A172 (cell line): ENCODE data around the gene ACTR5. TPM values are rescaled to one million over a fixed set of nuclear protein-coding genes. Genes with fewer than 3 reads are reported as not detected.
"Not testable (repeated sequence)": the region's sequence is repeated elsewhere in the genome, so short reads cannot be mapped to it uniquely, and the experiment has no call there.

Experiments
- DNase-seq: peaks from one replicate; pipeline ENCODE4 v3.0.0-alpha.2; 2015; ENCODE audit warnings: low spot score
- total RNA-seq: library from RNA; depleted of rRNA; stranded (reverse); fragments of >200 nt; shearing (Covaris generic); gene quantifications from 2 replicates; pipeline ENCODE4 v1.2.3, GENCODE V29; 2014

The ACTR5 gene
- total RNA-seq, 1 experiment from 2014 or later: 9.4 TPM

DNA sequence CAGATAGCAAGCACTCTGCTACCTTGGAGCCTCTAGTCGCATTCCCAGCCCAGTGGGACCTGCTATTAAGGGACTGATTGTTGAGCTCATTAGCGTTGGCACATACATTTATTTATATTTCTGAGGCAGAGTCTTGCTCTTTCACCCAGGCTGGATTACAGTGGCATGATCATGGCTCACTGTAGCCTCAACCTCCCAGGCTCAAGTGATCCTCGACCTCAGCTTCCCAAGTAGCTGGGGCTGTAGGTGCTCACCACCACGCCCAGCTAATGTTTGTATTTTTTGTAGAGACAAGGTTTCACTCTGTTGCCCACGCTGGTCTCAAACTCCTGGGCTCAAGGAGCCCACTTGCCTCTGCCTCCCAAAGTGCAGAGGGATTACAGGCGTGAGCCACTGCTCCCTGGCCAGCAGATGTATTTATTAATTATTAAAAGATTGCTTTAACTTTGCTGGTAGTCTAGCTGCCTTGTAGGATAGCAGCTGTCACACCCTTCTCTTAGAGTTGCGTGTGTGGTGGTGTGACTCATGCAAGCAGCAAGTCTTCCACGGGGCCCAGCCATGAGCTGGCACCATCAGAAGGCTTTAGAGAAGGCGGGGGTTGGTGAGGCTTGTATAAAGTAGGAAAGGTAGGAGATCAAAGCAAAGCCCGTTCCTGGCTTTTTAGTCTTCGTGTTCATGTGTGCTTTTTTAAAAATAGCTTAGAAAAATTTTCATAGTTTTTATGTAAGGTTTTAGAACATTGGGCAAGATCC, 16.5 kb downstream of the ACTR5 start:
- DNase-seq: peak; percentile 74

DNA sequence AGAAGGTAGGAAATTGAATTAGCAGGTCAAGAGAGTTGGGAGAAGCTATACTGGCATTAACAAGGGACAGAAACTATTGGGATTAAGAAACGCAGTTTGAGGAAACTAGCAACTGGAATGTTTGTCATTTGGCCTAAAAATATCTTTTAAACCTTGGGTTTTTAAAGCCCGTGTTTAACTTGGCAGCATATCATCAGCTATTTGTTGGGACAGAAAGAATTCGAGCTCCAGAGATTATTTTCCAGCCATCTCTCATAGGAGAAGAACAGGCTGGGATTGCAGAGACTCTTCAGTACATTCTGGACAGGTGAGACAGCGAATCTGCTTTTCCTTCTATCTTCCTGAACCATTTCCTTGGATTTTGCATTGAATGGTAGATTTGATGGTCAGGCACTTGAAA, 17.8 kb downstream of the ACTR5 start:
- no peak for DNase-seq

DNA sequence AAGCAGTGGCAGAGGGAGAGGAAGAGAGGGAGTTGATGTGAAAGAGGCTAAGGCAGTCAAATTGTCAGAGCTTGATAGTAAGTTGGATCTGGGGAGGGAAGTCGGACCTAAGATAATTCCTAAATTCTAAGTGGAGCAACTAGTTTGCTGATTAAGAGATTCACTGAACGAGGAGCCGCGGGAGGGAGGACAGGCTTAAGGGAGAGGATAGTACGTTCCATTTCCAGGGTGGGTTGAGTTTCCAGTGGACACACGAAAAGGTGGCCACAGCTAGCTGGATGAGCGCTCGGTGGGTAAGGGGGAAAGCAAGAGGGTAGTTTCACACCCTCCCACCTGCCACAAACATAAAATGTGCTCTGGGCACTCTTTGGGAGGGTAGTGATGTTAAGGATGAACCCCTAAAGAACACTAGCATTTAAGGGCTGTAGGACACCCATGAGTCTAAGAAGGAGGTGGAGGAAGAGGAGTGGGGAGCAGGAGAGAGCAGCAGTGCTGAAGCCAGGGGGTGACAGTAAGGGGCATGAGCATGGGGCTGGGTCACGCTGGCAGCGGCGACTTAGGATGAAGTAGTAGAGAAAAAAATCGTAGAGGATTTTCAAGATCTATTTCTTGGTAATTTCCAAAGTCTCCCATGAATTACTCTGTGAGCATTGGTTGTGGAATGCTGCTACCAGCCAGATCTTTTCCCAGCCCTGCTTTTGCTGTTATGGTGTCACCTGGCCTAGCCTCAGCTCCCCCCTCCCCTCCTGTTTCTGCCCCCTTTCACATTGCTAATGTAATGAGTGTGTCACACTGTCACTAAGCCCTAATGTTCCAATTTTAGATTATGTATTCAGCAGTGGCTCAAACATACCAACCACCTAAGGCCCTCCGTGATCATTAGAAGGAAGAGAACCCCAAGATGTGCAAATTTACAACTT, 21.4 kb downstream of the ACTR5 start:
- no peak for DNase-seq

DNA sequence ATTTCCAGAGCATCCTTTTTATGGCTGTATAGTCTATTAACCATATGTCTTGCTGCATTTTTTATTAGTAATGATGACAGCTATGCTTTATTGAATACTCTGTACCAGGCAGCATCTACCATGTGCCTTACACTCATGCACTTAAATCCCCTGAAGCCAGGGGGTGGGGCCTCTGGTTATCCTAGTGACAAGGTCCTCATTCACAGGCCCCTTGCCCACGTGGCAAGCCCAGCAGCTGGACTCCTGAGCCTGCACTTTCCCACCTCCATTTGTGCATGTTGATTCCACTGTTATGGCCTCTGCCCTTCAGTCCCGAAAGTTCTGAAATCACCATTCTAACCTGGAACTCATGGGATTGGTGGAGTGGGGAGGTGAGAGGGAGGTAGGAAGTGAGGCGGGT, 22.3 kb downstream of the ACTR5 start:
- DNase-seq: no peak

DNA sequence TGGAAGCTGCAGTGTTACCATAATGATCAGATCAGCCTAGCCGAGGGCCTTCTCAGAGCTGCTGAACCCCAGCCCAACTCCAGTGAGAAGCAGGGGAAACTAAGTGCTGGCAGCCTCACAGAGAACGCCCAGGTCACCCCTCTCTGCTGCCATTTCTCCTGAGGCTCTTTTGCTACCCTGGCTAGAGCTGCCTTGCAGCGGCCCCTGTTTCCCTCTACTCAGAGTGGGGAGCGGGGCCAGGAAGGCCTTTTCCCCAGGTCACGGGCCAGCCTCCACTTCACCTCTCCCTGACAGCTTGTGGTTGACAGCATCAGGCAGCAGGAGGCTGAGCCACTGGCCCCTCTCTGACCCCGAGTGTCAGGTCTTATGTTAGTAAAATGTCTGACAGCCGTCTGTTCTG, 22.7 kb downstream of the ACTR5 start:
- no peak for DNase-seq

DNA sequence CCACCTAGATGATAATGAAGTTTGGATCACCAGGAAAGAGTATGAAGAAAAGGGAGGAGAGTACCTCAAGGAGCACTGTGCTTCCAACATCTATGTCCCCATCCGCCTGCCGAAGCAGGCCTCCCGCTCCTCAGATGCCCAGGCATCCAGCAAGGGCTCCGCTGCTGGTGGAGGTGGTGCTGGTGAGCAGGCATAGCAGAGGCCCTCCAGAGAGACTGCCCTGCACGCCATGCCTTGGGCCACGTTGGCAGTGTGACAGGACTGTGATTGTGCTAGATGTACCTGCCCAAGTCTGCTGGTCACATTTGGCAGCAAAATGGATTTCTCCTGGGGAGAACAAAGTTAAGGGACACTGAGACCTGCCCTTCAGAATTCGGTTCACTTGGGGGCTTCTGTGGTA, 23.4 kb downstream of the ACTR5 start:
- DNase-seq: no peak

DNA sequence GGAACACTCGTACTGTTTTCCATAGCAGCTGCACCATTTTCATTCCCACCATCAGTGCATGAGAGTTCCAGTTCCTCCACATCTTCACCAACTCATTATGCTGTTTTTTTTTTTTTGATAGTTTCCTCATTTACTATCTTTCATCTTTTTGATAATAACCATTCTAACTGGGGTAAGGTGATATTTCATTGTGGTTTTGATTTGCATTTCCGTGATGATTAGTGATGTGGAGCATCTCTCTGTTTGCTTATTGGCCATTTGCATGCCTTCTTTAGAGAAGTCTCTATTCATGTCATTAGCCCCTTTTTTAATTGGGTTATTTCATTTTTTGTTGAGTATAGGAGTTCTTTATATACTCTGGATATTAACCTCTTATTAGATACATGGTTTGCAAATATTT, 25.9 kb downstream of the ACTR5 start:
- no peak for DNase-seq

DNA sequence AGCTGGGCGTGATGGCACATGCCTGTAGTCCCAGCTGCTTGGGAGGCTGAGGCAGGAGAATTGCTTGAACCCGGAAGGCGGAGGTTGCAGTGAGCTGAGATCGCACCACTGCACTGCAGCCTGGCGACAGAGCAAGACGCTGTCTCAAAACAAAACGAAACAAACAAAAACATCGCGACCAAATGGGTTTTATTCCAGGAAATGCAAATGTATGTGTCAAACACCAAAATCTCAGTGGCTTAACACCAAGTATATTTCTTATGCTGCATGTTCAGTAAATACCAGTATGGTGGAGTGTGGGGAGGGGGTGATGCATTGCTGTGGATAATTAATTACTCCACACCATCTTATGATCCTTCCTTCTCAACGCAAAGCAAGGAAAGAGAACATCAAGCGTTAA, 28.1 kb downstream of the ACTR5 start:
- no peak for DNase-seq

DNA sequence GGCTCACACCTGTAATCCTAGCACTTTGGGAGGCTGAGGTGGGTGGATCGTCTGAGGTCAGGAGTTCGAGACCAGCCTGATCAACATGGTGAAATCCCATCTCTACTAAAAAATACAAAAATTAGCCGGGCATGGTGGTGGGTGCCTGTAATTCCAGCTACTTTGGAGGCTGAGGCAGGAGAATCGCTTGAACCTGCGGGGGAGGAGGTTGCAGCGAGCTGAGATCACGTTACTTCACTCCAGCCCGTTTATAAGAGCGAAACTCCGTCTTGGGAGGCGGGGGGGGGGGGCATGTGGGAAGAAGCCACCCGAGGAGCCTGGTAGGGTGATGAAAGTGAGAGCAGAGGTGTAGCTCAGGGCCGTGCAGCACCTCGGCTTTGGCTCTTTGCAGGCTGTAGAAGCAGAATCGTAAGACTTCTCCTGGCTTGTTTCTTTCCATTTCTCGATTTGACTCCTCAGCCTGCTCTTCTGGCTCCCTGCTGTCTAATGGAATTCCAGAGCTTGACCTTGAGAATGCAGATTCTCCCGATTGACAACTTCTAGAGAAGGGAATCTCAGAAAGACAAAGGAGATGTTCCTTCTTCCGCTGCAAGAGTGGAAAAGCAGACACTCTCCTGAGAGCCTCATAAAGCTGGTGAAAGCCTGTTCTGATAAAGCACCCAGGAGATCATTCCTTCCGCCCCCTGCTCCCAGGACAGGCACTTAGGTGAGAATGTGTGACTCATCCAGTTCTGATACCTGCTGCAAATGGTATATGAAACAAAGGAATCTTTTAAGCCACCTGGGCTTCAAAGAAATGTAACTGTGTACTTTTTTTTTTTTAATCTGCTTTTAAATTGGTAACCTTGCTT, 31.2 kb downstream of the ACTR5 start:
- no peak for DNase-seq

DNA sequence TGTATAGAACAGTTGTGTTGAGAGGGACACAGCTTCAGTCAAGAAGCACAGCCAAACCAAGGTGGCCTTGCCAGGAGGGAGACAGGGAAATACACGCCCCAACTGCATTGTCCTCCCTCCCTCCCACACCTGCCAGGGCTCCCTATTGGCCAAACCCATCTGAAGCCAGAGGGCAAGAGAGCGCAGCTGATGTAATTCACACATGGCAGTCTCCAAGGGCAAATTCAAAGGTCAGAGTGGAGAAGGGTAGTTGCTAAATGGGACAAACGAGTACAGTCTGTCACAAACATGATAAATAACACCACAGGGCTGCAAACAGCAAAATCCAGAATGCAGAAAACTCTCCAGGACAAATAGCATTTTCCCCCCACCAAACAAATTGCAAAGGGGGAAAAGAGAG, 34.0 kb downstream of the ACTR5 start:
- no peak for DNase-seq

DNA sequence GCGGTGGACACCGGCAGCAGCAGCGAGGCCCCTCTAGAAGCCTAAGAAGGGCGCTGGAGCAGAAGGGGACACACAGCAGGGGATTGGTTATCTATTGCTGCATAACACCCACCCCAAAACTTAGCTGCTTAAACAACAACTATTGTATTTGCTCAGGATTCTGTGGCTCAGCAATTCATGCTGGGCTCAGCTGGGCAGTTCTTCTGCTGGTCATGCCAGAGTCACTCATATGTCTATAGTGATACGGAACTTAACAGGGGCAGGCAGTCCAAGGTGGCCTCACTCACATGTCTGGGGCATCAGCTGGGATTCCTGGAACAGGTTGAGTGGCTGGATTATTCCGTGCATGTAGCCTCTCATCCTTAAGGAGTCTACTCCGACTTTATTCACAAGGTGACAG, 39.6 kb downstream of the ACTR5 start:
- no peak for DNase-seq

DNA sequence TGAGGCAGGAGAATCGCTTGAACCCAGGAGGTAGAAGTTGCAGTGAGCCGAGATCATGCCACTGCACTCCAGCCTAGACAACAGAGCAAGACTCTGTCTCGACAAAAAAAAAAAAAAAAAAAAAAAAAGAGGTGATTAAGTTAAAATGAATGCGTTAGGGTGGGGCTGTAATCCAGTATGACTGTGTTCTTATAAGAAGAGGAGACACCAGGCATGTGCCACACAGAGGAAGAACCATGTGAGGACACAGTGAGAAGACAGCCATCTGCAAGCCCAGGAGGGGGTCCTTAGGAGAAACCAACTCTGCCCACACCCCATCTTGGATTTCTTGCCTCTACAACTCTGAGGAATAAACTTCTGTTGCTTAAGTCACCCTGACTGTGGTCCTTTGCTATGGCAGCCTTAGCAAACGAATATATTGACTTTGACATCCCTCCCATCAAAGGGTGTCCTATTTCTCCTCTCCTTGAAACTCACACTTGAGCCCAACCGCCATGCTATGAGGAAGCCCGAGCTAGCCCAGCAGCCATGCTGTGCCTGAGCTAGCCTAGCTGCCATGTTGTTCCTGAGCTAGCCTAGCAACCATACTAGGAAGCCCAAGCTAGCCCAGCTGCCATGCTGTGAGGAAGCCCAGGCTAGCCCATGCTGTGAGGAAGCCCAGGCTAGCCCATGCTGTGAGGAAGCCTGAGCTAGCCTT, 41.4 kb downstream of the ACTR5 start:
- DNase-seq: peak; percentile 69

DNA sequence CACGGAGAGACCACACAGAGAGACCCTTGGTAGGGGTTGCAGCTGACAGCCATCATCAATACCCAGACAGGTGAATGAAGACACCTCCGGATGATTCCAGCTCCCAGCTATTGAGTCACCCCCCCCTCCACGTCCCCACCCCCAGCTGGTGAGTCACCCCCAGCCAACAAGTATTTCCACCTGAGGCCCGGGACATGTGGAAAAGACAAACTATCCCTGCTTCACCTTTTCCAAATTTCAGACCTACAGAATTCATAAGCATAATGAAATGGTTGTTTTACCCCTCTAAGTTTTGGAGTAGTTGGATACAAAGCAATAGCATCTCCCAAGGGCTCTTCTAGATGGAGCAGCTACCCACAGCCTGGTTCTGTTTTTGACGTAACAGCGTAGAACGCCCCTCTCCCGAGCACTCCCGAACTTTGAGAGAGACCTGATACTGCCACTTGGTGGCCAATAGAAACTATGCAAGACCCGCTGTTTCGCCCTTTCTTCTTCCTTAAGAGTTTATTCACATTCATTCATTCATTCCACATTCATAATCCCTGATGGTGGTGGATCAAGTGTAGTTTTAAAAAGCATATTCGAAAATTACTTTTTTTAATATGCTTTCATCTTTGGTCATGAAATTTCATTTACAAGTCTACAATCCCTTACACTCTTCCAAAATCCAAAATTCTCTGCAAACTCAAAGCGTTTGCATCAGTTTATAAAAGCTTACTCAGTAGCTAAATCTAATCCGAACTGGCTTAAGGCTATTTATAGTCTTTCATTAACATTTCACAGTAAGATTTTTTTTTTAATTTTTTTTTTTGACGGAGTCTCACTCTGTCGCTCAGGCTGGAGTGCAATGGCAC, 42.2 kb downstream of the ACTR5 start:
- DNase-seq: peak; percentile 33

DNA sequence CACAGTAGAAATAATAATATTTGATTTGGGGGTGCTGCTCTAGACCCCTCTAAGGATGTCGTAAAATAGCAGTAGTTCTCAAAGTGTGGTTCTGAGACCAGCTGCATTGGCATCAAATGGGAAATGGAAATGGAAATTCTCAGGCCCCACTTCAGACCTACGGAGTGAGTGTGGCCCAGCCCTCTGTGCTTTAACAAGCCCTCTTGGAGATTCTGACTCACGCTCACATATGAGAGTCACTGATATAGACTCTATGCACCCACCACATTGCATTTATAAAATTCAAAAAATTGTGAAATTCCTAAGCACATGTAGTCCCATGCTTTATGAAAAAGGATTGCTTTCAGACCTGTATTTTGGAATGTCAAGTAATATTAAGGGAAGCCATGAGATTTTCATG, 43.0 kb downstream of the ACTR5 start:
- no peak for DNase-seq

DNA sequence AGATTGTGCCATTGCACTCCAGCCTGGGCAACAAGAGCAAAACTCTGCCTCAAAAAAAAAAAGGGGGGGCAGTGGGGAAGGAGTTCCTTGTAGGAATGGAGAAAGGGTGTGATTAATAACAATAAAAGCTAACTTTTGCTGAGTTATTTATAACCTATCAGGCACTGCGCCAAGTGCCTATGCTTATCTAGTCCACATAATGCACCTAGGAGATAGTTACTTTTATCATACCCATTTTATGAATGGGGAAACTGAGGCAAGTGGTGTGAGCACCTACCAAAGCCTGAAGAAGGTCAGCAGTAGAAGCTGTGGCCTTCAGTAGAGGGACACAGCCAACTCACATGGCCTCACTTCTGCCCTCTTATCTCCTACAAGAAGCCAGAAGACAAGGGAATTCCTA, 43.7 kb downstream of the ACTR5 start:
- DNase-seq: peak; percentile 25

DNA sequence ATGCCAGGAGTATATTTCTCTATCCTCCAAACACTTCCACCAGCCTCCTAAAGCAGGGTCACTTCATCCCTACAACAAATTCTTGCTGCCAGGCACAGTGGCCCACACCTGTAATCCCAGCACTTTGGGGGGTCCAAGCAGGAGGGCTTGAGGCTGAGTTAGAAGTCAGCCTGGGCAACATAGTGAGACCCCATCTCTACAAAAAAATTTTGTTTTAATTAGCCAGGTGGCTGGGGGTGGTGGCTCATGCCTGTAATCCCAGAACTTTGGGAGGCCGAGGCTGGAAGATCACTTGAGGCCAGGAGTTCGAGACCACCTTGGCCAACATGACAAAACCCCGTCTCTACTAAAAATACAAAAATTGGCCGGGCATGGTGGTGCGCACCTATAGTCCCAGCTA, 45.8 kb downstream of the ACTR5 start:
- DNase-seq: not testable (repeated sequence)

DNA sequence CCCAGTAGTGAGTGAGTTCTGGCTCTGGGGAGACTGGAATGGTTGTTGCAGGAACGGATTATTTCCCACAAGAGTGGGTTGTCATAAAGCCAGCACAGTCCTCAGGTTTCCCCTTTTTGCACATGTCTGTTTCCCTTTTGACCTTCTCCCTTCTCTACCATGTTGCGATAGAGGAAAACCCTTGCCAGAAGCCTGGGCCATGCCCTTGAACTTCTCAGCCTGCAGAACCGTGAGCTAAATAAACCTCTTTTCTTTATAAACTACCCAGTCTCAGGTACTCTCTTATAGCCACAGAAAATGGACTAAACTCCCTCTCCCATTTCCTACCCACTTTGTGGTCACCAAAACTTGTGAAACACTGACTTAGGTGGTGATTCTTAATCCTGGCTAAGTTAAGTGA, 50.0 kb downstream of the ACTR5 start:
- DNase-seq: no peak

DNA sequence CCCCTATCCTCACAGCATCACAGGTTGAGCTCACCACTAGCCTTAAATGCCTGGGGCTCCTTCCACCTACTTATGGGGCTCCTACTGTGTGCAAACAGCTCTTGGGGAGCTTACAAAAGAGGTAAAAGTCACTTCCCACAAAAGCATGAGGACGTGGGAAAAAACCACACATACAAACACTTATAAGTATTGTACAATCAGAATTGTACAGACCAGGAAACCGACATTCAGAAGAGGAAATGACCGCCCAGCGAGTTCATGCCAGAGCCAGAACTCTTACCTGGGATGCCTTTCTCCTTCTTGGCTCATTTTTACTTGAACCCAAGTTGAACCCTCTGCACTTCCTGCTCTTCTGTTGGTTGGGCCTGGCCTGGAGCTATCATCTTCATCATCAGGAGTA, 50.9 kb downstream of the ACTR5 start:
- DNase-seq: no peak

DNA sequence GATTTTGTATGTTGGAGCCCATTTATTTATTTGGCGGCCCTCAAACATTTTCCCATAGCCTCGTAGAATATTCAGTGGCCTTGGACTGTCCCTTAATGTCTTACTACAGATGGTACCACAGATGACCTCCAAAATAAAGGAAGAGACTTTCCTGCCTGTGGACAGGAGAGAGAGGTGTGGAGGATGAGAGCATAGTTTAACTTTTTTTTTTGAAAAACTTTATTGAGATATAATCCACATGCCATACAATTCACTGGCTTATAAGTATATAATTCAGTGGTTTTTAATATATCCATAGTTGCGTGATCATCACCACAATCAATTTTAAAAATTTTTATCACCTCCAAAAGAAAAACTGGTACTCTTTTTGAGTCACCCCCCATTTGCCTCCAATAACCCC, 52.6 kb downstream of the ACTR5 start:
- no peak for DNase-seq

DNA sequence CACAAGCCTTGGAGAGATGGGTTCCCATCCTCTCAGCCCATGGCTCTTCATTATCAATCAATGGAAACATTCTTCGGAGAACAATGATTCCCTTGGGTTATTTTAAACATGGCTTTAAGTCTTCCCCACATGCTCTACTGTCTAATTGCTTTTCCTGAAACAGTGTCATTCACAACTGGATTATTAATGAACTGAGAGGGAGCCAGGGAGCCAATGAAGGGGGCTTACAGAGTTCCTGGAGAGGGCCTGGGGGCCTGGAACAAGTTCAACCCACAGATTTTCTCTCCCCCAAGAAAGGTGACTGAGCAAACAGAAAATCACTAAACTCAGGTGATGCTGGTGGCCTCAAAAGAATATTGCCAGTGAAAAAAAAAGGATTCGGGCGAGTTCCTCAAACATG, 56.0 kb downstream of the ACTR5 start:
- no peak for DNase-seq
